GM18907 (cell line): Measurements from ENCODE around the gene ESR1.

Experiments used
- ATAC-seq: cut with Tn5 transposase; IDR thresholded peaks from one replicate; pipeline ENCODE4 v1.9.1; 2021; ENCODE audit warnings: mild to moderate bottlenecking, moderate library complexity; ENCODE audit not compliant: unreplicated experiment

The ESR1 gene

DNA sequence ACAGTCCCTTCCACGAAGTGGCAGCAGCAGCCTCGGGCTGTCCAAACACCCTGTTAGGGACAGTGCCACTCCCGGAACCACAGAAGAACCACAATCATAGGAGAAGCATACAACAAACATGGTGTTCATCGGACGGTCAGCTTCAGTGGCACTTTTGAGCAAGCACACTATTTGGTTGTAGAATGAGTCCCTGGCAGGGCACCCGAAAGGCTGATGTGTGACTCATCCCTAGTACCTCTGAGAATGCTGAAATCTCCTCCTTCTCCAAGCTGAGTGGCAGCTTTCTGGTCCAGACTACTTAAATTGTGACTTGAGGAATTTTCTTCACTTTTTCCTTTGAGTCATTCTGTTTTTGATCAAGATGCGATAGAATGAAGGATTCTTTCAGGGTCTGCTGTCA is 282.5 kb downstream of the ESR1 start:
- ATAC-seq, result no peak

DNA sequence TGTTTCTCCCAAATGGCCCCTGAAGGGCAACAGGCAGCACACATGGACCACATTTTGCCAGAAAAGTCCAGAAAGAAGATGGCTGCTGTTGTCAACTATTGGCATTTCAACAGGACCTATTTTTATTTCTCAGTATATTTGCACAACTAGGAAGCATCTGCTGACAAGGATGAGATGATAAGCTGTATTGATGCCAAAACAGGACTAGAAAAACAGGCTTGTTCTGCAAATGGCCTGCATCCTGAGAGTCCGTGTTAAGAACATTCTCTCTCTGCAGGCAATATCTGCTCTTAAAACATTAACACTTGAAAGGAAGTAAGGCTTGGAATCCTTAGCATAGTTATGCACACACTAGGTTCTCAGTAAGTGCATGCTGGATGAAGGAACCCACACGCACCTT is 283.7 kb downstream of the ESR1 start:
- no peak for ATAC-seq

DNA sequence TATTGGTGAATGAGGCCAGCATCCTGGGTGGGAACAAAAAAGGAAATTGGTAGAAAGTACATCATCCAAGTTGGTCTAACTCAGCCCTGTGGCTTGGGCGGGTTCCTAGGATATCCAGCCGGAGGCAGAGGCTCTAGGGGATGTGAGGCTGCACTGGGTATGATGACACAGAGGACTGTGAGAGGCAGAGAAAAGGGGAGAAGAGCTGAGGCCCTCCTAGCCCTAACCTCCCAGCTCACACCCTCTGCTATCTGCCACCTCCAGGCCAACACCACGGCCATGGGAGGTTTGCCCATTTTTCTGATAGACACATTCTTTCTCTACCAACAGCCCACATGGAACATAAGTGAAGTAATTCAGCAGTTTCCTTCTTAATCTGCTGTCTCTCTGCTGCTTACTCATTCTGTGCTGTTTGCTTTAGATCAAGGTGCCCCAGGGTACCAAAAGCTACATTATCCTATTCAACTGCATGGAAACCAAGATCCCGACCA is 284.4 kb downstream of the ESR1 start:
- no peak for ATAC-seq

DNA sequence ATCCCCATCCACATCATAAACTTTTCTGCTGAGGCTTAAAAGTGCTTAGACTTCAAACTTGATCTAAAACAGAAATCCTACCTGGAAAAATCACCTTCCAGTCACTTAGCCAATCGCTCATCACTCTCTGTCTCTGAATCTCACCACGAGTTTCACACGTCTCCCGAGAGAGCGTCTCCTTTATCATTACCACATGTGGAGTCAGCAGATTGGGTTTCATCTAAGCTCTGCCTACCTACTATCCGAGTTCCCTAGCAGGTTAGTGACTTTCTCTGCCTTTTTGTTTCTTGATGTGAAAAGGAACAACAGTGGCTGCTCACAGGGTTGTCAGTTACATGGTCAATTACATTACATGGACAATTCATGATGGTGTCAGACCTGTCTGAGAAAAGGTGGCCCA is 286.2 kb downstream of the ESR1 start:
- ATAC-seq, result no peak

DNA sequence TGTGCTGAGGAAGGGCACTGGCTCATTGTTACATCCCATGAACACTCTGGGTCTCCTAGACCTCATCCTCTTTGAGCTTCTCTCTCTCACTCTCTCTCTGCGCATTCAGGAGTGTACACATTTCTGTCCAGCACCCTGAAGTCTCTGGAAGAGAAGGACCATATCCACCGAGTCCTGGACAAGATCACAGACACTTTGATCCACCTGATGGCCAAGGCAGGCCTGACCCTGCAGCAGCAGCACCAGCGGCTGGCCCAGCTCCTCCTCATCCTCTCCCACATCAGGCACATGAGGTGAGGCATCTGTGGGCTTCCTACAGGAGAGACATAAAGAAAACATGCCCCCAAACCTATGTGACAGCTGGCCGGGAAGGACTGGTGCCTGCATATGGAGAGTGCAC is 286.8 kb downstream of the ESR1 start:
- no peak for ATAC-seq

DNA sequence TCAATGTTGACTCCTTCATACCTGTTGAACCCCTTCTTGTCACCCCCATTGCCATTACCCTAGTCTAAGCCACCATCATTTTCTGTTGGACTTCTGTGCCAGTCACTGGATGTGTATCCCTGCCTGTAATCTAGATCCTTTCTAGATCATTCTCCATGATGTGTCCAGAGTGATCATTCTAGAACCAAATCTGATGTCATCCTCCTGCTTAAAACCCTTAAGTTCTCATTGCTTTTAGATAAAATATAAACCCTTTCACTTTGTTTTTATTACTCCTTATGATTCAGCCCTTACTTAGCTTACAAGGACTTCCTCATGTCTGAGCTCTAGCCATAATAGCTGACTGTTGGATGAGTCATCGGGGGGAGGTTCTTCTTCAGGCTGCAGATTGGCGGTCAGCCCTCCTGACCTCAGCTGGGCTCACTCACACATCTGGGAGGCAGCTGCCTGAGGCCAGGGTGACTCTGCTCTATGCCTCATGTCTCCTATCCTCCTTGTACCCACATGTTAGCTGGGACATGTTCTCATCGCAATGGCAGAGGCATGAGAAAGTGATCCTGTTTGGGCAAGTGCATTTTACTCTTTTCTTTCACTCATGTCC is 287.6 kb downstream of the ESR1 start:
- no peak for ATAC-seq

DNA sequence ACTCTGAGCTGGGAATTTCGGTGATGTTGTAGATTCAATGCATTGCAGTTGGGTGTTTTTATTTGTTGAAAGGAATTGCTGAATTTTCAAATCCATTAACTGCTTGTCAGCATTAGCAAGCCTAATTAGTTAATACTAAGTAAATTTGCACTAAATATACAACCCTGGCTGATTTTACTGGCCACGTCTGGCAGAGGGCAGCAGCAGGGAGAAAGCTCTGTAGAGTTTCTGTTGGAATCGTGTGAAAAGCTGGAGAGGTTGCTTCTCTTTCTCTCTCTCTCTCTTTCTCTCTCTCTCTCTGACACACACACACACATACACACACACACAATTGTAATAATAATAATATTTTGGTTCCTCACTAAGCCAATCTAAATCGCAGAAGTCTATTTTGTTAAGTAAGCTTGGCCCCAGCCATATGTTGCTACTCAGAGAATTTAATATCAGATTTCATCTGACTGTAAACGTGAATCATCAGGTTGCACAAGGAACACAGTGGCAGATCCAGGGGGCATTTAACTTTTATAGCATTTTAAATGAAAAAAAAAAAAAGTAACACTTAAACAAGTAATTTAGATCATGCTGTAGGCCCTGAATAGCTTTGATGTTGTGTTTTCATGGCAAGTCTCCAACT is 289.5 kb downstream of the ESR1 start:
- ATAC-seq, result no peak

DNA sequence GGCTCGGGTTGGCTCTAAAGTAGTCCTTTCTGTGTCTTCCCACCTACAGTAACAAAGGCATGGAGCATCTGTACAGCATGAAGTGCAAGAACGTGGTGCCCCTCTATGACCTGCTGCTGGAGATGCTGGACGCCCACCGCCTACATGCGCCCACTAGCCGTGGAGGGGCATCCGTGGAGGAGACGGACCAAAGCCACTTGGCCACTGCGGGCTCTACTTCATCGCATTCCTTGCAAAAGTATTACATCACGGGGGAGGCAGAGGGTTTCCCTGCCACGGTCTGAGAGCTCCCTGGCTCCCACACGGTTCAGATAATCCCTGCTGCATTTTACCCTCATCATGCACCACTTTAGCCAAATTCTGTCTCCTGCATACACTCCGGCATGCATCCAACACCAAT is 291.2 kb downstream of the ESR1 start:
- ATAC-seq, result no peak

DNA sequence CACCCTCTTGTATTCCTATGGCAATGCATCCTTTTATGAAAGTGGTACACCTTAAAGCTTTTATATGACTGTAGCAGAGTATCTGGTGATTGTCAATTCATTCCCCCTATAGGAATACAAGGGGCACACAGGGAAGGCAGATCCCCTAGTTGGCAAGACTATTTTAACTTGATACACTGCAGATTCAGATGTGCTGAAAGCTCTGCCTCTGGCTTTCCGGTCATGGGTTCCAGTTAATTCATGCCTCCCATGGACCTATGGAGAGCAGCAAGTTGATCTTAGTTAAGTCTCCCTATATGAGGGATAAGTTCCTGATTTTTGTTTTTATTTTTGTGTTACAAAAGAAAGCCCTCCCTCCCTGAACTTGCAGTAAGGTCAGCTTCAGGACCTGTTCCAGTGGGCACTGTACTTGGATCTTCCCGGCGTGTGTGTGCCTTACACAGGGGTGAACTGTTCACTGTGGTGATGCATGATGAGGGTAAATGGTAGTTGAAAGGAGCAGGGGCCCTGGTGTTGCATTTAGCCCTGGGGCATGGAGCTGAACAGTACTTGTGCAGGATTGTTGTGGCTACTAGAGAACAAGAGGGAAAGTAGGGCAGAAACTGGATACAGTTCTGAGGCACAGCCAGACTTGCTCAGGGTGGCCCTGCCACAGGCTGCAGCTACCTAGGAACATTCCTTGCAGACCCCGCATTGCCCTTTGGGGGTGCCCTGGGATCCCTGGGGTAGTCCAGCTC is 292.1 kb downstream of the ESR1 start:
- ATAC-seq, result no peak

DNA sequence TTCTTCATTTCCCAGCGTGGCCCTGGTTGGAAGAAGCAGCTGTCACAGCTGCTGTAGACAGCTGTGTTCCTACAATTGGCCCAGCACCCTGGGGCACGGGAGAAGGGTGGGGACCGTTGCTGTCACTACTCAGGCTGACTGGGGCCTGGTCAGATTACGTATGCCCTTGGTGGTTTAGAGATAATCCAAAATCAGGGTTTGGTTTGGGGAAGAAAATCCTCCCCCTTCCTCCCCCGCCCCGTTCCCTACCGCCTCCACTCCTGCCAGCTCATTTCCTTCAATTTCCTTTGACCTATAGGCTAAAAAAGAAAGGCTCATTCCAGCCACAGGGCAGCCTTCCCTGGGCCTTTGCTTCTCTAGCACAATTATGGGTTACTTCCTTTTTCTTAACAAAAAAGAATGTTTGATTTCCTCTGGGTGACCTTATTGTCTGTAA is 292.7 kb downstream of the ESR1 start:
- ATAC-seq, result no peak

DNA sequence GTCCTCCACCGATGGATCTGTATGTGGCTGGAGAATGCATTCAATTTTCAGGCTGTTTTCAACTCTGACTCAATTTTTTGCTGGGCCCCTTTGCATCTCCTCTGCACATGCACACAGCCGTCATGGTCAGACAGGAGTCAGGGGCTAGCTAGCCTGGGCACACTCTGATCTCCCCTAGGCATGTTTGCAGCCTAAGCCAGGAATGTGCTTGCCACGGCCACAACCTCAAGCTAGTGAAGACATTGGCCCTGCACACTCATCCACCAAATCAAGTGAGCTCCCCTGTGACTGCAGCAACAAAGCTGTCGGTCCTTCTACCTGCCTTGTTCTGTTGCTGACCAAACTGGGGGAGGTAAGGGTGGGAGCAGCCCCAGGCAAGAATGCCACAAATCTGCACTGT is 300.5 kb downstream of the ESR1 start:
- ATAC-seq, result no peak

DNA sequence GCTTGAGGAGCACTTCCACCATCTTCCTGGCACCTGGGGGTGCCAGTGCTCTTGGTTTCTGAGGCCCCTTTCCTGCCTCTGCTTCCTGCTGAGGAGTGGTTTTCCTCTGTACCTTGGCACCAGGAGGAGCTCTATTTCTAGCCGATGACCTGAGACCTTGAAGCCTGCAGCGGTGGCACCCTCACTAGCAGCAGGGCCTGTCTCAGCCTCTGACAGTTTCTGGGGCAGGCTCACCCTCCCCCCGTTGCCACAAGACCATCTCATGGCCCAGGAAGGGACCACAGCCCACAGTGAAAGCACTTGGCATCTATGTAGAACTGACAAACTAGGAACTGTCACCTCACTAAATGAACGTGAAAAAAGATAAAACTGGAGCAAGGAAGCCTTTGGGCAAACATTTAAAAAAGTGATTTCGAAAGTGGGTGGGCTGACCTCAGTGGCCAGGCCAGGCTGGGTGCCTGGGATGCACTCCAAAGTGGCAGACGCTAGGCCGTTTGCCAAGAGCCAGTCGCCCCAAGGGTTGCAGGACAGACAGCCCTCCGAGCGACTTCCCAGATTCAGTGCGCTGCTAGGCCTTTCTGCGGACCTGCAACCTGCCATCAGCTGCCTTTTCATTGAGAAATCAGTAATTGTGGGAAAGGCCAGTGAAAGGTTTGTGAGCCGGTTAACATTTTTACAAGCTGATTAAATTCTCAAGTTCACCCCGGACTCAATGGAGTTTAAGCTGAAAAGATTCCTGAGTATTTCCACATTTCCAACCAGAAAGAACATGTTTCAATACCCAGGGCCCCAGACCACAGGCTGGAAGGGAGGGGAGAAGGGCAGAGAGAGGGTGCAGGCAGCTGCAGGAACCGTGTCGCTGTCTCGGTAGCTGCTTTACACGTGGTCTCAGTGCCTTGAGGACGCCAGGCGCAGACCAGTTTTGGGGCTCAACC is 303.7 kb downstream of the ESR1 start:
- ATAC-seq, result no peak

DNA sequence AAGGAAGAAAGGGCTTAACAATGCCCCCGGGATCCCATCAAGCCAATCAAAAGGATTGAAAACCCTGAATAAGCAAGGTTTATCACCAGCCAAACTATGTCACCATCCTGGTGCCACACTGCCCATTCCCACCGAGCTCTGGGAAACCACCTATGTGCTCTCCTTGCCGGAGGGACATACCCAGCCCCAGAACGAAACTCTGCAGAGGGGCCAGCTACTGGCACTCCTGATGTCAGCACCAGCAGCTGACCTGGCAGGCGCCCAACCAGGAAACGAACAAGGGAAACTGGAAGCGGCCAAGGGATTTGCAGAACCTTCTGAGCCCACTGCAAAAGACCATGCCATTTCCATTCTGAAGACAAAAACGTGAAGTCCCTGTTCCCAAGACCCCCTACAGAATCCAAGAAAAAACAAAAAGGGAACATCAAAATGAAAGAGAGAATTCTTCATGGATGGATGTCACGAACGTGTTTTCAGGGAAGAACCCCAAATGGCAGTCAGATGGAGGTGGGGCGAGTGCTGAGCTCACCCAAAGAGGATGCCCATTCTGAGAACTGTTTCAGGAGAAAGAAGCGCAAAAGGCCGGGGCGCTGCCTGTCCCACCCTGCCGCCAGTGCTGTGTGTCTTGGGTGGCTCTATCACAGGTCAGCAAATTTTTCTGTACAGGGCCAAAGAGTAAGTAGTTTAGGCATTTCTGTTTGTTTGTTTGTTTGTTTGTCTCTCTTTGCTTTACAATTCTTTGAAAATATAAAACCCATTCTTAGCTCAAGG is 305.2 kb downstream of the ESR1 start:
- ATAC-seq, result no peak

DNA sequence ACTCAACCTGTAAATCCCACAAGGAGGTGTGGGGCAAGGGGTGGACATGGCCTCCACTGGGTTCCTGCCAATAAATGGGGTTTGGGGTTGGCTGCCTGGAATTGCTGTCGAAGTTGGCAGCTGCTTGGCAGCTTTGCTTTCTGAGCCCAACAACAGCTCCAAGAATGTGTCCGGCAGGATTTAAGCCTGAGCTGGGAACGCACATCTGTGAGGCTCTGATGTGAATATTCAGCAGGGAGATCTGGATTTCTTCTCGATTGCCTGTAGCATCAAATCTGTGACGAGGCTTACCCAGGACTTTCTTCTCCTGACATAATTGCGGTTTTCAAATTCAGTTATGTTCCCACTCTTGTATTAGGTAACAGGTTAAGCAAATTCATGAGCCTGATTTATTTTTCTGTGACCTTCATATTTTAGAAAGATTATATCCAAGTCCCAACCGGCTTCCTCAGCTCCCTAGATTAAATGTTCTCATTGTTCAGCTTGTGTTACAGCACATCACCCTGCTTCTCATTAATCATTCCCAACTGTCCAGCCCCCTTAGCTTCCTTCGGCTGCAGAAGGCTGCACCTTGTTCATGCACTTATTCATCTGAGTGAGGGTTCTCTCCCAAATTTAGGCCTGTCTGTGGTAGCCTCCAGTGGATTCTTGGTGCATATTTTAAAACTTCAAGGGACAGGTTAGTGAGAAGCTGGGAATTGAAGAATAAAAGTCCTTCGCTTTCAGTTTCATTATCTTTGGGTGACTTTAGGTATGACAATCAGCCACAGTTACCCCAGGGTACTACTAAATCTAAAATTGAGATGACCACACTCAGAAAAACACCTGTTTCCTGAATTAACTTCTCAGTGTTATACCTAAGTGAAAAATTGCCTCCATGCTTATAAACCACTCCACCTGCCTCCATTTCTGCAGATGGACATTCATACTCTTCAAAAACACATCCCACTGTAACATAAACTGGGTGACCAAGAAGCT is 310.0 kb downstream of the ESR1 start:
- peak; percentile 70 for ATAC-seq

DNA sequence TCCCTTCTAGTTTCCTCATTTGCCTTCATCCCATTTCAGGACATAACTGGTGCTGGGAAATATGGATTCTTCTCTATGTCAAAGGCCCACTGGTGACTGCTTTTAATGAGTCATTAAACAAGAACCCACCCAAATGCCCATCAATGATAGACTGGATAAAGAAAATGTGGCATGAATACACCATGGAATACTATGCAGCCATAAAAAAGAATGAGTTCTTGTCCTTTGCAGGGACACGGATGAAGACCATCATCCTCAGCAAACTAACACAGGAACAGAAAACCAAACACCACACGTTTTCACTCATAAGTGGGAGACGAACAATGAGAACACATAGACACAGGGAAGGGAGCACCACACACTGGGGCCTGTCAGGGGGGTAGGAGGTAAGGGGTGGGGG is 310.7 kb downstream of the ESR1 start:
- ATAC-seq, result no peak

DNA sequence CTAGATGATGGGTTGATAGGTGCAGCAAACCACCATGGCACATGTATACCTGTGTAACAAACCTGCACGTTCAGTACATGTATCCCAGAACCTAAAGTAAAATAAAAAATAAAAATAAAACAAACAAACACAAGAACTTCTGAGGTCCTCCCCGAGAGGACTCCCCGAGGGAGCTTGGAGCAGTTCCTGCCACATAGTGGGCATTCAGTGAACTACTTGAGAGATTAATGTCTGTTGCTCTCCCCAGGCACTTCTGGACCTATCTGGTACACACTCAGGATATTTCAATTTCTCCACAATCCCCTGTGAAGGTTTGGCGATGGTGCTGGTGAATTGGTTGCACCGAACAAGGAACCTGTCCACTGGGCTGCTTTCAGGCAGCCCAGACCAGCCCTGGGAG is 311.2 kb downstream of the ESR1 start:
- ATAC-seq, result no peak

DNA sequence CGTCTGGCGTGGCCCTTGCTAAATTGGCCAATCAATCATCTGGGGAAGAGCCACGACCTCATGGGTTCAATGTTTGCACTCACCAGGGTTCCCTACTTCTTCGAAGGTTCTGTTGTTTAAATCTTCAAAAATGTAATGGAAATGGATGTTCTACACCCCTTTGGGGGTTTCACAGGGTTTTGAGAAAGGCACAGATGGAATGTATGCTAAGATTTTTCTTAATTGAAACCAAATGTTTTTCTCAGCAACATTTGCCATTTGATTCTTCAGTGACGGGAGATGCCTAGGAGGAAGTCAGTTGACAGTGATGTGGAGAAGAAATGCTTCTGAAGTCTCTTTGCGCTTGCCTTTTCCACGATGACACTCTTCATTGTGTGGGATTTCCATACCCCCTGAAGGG is 312.3 kb downstream of the ESR1 start:
- ATAC-seq, result no peak

DNA sequence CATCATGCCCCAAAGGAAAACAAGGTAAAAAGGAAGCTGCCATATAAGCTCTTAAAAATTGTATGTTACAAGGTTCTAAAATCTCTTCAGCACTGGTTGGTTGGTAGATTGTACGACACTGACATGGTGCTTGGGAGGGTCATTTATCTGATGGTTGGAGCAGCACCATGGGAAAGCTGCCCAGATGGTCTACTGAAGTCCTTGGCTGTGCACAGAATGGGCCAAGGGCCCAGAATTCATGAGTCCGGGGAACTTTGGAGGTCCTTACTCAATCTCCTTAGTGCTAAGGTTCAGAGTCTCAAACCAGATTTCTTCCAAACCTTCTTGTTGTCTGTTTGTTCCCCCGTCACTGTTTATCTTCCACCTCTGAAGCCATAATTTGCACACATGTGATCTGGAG is 314.4 kb downstream of the ESR1 start:
- no peak for ATAC-seq

DNA sequence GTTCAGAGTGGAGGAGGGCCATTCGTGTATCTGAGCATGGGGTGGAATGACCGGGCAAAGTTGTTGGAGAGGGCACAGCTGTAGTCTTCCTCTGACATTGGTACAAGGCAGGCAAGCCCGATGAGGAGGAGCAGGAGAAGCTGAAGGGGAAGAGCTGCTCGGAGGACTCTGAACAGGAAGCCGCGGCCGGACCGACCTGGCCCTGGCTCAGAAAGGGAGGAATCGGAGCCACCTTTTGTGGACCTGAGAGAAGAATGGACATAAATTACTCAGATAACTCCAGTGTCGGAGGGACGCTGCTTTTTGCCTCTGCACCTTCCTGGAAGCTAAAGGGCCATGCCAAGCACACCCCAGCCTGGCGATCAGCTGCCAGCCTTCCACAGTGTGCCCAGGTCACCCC is 315.0 kb downstream of the ESR1 start:
- ATAC-seq, result no peak
